SIG-M5 (cell line): ENCODE results near the gene SPRED3.

Experiments
- DNase-seq: peaks from one replicate; lab custom pipeline; 2025; lab: John Stamatoyannopoulos, UW

SPRED3 gene

GRCh38 chr19:38445362-38445761, 56.9 kb downstream of the SPRED3 start:
- no peak for DNase-seq

GRCh38 chr19:38448225-38448624, 59.7 kb downstream of the SPRED3 start:
- no peak for DNase-seq
